ENCODE data around the gene MCF2L.

Gene MCF2L

DNA sequence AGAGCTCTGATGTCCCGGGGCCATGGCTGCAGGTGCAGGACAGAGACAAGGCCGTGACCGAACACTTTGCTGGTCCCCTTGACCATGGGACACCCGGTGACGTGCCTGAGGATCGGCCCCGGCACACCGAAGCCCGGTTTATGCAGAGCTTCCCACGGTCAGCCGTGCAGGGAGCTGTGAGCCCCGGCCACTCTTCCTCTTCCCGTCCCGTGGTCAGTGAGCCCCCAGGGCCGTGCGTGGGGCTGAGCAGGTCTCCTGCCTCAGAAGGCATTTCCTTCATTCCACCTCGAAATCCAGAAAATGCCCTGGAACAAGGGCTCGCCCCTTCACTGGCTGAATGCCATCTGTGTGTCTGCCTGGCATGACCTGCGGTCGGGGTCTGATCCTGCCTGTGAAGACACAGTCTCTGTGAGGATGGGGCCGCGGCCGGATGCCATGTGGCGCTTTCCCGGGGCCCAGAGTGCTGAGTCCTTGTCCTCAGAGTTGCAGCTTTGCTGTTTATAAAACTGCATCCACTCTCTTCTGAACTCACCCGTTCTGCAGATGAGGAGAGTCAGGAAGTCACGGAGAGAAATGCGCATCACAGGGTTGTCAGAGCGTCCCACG lies 16.9 kb downstream of the MCF2L start:
- TF ChIP-seq RARB (CRISPR knock-in tag; IDR thresholded peaks at IDR 0.05) (no peak), ZFP30 (CRISPR knock-in tag; IDR thresholded peaks at IDR 0.05) (no peak), OSR1 (CRISPR knock-in tag; IDR thresholded peaks at IDR 0.05) (no peak), TOX (CRISPR knock-in tag; IDR thresholded peaks at IDR 0.05; ENCODE audit: borderline replicate concordance) (no peak), ISL1 (CRISPR knock-in tag; IDR thresholded peaks at IDR 0.05) (no peak), ZNF8 (CRISPR knock-in tag; IDR thresholded peaks at IDR 0.05) (no peak), PPARA (CRISPR knock-in tag; IDR thresholded peaks at IDR 0.05; ENCODE audit: borderline replicate concordance) (no peak), CSDC2 (CRISPR knock-in tag; IDR thresholded peaks at IDR 0.05) (no peak), ZFP3 (CRISPR knock-in tag; IDR thresholded peaks at IDR 0.05) (no peak), SNAI2 (CRISPR knock-in tag; IDR thresholded peaks at IDR 0.05) (no peak)
- TF ChIP-seq, protein P1, sequence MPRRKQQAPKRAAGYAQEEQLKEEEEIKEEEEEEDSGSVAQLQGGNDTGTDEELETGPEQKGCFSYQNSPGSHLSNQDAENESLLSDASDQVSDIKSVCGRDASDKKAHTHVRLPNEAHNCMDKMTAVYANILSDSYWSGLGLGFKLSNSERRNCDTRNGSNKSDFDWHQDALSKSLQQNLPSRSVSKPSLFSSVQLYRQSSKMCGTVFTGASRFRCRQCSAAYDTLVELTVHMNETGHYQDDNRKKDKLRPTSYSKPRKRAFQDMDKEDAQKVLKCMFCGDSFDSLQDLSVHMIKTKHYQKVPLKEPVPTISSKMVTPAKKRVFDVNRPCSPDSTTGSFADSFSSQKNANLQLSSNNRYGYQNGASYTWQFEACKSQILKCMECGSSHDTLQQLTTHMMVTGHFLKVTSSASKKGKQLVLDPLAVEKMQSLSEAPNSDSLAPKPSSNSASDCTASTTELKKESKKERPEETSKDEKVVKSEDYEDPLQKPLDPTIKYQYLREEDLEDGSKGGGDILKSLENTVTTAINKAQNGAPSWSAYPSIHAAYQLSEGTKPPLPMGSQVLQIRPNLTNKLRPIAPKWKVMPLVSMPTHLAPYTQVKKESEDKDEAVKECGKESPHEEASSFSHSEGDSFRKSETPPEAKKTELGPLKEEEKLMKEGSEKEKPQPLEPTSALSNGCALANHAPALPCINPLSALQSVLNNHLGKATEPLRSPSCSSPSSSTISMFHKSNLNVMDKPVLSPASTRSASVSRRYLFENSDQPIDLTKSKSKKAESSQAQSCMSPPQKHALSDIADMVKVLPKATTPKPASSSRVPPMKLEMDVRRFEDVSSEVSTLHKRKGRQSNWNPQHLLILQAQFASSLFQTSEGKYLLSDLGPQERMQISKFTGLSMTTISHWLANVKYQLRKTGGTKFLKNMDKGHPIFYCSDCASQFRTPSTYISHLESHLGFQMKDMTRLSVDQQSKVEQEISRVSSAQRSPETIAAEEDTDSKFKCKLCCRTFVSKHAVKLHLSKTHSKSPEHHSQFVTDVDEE (CRISPR knock-in tag; IDR thresholded peaks at IDR 0.05): no peak
- TF ChIP-seq, protein P2, sequence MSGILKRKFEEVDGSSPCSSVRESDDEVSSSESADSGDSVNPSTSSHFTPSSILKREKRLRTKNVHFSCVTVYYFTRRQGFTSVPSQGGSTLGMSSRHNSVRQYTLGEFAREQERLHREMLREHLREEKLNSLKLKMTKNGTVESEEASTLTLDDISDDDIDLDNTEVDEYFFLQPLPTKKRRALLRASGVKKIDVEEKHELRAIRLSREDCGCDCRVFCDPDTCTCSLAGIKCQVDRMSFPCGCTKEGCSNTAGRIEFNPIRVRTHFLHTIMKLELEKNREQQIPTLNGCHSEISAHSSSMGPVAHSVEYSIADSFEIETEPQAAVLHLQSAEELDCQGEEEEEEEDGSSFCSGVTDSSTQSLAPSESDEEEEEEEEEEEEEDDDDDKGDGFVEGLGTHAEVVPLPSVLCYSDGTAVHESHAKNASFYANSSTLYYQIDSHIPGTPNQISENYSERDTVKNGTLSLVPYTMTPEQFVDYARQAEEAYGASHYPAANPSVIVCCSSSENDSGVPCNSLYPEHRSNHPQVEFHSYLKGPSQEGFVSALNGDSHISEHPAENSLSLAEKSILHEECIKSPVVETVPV (CRISPR knock-in tag; IDR thresholded peaks at IDR 0.05): no peak
- ATAC-seq: no peak

DNA sequence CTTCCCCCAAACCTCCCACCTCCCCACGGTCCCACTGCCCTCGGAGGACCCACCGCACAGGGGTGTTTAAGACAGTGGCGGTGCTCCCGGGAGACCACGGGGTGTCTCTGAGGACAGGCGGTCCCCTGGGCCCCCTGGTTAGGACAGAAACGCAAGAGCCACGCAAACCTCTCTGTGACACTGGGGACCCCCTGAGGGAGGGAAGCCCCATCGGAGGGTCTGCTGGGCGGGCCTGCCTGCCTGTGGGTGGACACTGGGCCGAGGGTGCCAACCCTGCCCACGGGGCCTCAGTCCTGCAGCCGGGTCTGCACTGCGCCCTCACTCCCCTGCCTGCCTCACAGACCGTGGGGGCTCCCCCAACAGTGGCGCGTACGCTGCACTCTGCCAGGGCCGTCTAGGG lies 17.5 kb downstream of the MCF2L start:
- no peak for TF ChIP-seq SNAI2 (CRISPR knock-in tag; IDR thresholded peaks at IDR 0.05)
- TF ChIP-seq RARB (CRISPR knock-in tag; IDR thresholded peaks at IDR 0.05): no peak
- TF ChIP-seq PPARA (CRISPR knock-in tag; IDR thresholded peaks at IDR 0.05; ENCODE audit: borderline replicate concordance): no peak
- ATAC-seq: no peak

- TF ChIP-seq, protein P2 (CRISPR knock-in tag; IDR thresholded peaks at IDR 0.05): no peak
- TF ChIP-seq ESRRG (CRISPR knock-in tag; IDR thresholded peaks at IDR 0.05): no peak
- no peak for TF ChIP-seq SNAI2 (CRISPR knock-in tag; IDR thresholded peaks at IDR 0.05)
- no peak for TF ChIP-seq ZNF70 (CRISPR knock-in tag; IDR thresholded peaks at IDR 0.05)
- no peak for TF ChIP-seq TOX (CRISPR knock-in tag; IDR thresholded peaks at IDR 0.05; ENCODE audit: borderline replicate concordance)
- no peak for TF ChIP-seq ARNTL (CRISPR knock-in tag; IDR thresholded peaks at IDR 0.05; ENCODE audit: borderline replicate concordance, low read depth)
- TF ChIP-seq, protein P3, sequence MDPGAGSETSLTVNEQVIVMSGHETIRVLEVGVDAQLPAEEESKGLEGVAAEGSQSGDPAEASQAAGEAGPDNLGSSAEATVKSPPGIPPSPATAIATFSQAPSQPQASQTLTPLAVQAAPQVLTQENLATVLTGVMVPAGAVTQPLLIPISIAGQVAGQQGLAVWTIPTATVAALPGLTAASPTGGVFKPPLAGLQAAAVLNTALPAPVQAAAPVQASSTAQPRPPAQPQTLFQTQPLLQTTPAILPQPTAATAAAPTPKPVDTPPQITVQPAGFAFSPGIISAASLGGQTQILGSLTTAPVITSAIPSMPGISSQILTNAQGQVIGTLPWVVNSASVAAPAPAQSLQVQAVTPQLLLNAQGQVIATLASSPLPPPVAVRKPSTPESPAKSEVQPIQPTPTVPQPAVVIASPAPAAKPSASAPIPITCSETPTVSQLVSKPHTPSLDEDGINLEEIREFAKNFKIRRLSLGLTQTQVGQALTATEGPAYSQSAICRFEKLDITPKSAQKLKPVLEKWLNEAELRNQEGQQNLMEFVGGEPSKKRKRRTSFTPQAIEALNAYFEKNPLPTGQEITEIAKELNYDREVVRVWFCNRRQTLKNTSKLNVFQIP (CRISPR knock-in tag; IDR thresholded peaks at IDR 0.05; ENCODE audit: borderline replicate concordance, low read depth): no peak
- TF ChIP-seq OSR1 (CRISPR knock-in tag; IDR thresholded peaks at IDR 0.05): no peak
- TF ChIP-seq ZC3H10 (CRISPR knock-in tag; IDR thresholded peaks at IDR 0.05): no peak
- no peak for TF ChIP-seq PATZ1 (CRISPR knock-in tag; IDR thresholded peaks at IDR 0.05; ENCODE audit: borderline replicate concordance)
- no peak for TF ChIP-seq BACH2 (CRISPR knock-in tag; IDR thresholded peaks at IDR 0.05; ENCODE audit: borderline replicate concordance)
- TF ChIP-seq ZFP3 (CRISPR knock-in tag; IDR thresholded peaks at IDR 0.05): no peak
- no peak for TF ChIP-seq ZNF8 (CRISPR knock-in tag; IDR thresholded peaks at IDR 0.05)
- TF ChIP-seq ZNF565 (CRISPR knock-in tag; conservative IDR thresholded peaks at IDR 0.05; ENCODE audit: low read depth): no peak
- TF ChIP-seq TCF4 (CRISPR knock-in tag; IDR thresholded peaks at IDR 0.05; ENCODE audit: borderline replicate concordance): no peak
- TF ChIP-seq ISL1 (CRISPR knock-in tag; IDR thresholded peaks at IDR 0.05): no peak
- TF ChIP-seq GLIS3 (CRISPR knock-in tag; IDR thresholded peaks at IDR 0.05): no peak
These were observed 18.1 kb downstream of the MCF2L start for GRCh38 chr13:112986946-112987681.

More at GRCh38 chr13:112986946-112987681, 18.1 kb downstream of the MCF2L start:
- ATAC-seq: no peak
